ENCODE measurements around the gene IGF2BP3.
A peak's percentile ranks its signal among the peaks of the same experiment; 100 is the strongest.

The IGF2BP3 gene

DNA sequence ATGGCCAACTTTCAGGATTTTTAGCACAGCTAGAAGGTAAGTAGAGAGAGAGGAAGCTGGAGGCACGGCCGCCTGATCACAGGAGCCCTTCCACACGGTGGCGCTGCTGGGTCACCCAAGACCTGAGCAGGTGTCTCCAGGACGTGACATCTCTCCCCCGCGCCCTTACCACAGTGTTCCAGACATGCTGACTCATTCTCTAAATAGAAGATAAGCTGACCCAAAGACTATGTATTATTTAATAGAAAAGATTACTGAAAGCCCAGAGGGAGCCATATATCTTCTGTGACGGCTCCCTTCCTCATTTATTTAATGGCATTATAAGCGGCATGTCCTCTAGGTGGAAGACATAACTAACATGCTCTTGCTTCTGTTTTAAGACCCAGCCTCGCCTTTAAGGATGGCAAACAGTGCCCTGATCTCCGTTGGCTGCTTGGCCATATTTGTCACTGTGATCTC lies 197.1 kb downstream of the IGF2BP3 start (continued):
- TF ChIP-seq ZXDB (tag by site-specific recombination; IDR thresholded peaks at IDR 0.05), result peak; percentile 83
- TF ChIP-seq, protein P1, sequence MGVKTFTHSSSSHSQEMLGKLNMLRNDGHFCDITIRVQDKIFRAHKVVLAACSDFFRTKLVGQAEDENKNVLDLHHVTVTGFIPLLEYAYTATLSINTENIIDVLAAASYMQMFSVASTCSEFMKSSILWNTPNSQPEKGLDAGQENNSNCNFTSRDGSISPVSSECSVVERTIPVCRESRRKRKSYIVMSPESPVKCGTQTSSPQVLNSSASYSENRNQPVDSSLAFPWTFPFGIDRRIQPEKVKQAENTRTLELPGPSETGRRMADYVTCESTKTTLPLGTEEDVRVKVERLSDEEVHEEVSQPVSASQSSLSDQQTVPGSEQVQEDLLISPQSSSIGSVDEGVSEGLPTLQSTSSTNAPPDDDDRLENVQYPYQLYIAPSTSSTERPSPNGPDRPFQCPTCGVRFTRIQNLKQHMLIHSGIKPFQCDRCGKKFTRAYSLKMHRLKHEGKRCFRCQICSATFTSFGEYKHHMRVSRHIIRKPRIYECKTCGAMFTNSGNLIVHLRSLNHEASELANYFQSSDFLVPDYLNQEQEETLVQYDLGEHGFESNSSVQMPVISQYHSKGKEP (tag by site-specific recombination; IDR thresholded peaks at IDR 0.05), result 0 out of 2 replicates have a peak, but pooled peaks have one; percentile 47
- TF ChIP-seq ZNF19 (tag by site-specific recombination; IDR thresholded peaks at IDR 0.05; ENCODE audit: low read depth), result no peak
- TF ChIP-seq ZNF335 (tag by site-specific recombination; conservative IDR thresholded peaks at IDR 0.05), result peak; percentile 69
- TF ChIP-seq ZNF24 (tag by site-specific recombination; IDR thresholded peaks at IDR 0.05), result peak; percentile 52; the same call in 1 of the 2 replicates
- TF ChIP-seq, protein P2, sequence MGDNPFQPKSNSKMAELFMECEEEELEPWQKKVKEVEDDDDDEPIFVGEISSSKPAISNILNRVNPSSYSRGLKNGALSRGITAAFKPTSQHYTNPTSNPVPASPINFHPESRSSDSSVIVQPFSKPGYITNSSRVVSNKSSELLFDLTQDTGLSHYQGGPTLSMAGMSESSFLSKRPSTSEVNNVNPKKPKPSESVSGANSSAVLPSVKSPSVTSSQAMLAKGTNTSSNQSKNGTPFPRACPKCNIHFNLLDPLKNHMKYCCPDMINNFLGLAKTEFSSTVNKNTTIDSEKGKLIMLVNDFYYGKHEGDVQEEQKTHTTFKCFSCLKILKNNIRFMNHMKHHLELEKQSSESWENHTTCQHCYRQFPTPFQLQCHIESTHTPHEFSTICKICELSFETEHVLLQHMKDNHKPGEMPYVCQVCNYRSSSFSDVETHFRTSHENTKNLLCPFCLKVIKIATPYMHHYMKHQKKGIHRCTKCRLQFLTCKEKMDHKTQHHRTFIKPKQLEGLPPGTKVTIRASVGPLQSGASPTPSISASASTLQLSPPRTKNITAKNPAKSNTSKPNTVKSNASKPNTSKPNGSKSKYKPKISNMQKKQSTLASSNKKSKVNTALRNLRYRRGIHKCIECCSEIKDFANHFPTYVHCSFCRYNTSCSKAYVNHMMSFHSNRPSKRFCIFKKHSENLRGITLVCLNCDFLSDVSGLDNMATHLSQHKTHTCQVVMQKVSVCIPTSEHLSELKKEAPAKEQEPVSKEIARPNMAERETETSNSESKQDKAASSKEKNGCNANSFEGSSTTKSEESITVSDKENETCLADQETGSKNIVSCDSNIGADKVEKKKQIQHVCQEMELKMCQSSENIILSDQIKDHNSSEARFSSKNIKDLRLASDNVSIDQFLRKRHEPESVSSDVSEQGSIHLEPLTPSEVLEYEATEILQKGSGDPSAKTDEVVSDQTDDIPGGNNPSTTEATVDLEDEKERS (tag by site-specific recombination; IDR thresholded peaks at IDR 0.05), result no peak
- TF ChIP-seq ZFHX2 (tag by site-specific recombination; conservative IDR thresholded peaks at IDR 0.05), result no peak
- TF ChIP-seq ZFP69B (tag by site-specific recombination; IDR thresholded peaks at IDR 0.05), result peak; percentile 69
- peak; percentile 50; the same call in 1 of the 2 replicates for TF ChIP-seq ZNF391 (tag by site-specific recombination; IDR thresholded peaks at IDR 0.05; ENCODE audit: borderline replicate concordance, low read depth)
- peak; percentile 55; the same call in 1 of the 2 replicates for TF ChIP-seq ZNF2 (tag by site-specific recombination; IDR thresholded peaks at IDR 0.05)
- TF ChIP-seq ZNF596 (tag by site-specific recombination; IDR thresholded peaks at IDR 0.05), result peak; percentile 56; the same call in 1 of the 2 replicates
- TF ChIP-seq ZNF654 (tag by site-specific recombination; IDR thresholded peaks at IDR 0.05; ENCODE audit: low read depth), result peak; percentile 88

DNA sequence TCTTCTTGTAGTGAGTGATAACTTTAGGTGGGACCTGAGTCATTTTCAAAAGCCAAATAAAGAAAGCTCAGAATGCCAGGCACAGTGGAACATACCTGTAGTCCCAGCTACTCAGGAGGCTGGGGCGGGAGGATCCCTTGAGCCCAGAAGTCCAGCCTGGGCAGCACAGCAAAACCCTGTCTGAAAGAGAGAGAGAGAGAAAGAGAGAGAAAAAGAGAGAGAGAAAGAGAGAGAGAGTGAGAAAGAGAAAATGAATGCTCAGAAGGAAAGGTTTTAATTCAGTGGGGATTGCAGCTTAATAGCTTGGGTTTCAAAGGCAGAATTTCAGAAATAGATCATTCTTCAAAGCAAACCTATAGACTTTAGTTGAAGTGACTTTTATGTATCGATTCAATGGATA lies 198.0 kb downstream of the IGF2BP3 start:
- Histone ChIP-seq H3K9me3 (ENCODE audit: control insufficient read depth, insufficient read depth, low read depth, low read length) (no peaks in the 10 kb centered on the region), H3K27ac (ENCODE audit: extremely low read depth, low read depth, low read length) (peak overlapping the region; percentile 0; the same call in 1 of the 2 replicates), H3K36me3 (ENCODE audit: control insufficient read depth in 2 of 2, insufficient read depth in 1 of 2, low read length in 2 of 2) (no peaks in the 10 kb centered on the region), H3K4me1 (ENCODE audit: control insufficient read depth, insufficient read depth, low read length) (peaks cover 12% of the 10 kb centered on the region; the same call in 1 of the 2 replicates), H3K4me3 (ENCODE audit: low read depth, low read length) (no peak overlapping the region)
- ChIA-PET CTCF (interaction anchor here (0.6 to 7.3 kb wide), 34 partner anchors 10 to 442 kb away, joined by 3 to 92 read pairs (median 4); no protein-coding TSS in a partner anchor), POLR2A (interaction anchor here (0.9 to 2.8 kb wide), 4 partner anchors 27 to 202 kb away, joined by 3 to 15 read pairs (median 5); partner anchors contain the start of gene MALSU1)
- TF ChIP-seq, protein P3, sequence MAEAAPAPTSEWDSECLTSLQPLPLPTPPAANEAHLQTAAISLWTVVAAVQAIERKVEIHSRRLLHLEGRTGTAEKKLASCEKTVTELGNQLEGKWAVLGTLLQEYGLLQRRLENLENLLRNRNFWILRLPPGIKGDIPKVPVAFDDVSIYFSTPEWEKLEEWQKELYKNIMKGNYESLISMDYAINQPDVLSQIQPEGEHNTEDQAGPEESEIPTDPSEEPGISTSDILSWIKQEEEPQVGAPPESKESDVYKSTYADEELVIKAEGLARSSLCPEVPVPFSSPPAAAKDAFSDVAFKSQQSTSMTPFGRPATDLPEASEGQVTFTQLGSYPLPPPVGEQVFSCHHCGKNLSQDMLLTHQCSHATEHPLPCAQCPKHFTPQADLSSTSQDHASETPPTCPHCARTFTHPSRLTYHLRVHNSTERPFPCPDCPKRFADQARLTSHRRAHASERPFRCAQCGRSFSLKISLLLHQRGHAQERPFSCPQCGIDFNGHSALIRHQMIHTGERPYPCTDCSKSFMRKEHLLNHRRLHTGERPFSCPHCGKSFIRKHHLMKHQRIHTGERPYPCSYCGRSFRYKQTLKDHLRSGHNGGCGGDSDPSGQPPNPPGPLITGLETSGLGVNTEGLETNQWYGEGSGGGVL (tag by site-specific recombination; IDR thresholded peaks at IDR 0.05), result no peak
- TF ChIP-seq PRDM1 (tag by site-specific recombination; IDR thresholded peaks at IDR 0.05) (peak; percentile 82), ZNF596 (tag by site-specific recombination; IDR thresholded peaks at IDR 0.05) (peak; percentile 95)

DNA sequence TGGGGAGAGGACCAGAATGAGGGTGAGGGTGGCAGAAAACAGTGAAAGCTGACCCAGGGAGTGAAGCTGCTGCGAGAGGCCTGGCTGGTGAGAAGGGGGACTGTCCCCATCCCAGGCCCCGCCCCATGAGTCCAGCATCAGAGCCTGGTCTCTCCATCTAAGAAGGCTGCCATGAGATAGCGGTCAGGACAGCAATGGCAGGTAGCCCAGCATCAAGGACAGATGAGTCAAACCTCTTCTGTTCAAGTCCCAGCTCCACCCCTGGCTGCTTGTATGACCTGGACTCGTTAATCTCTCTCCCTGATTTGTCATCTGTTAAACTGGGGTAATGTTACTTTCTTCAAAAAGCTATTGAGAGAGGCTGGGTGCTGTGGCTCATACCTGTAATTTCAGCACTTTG lies 201.5 kb downstream of the IGF2BP3 start:
- ChIA-PET CTCF (interaction anchor here (0.5 to 7.3 kb wide), 5 partner anchors 7 to 218 kb away, joined by 3 to 92 read pairs (median 3); no protein-coding TSS in a partner anchor), POLR2A (no interaction called here)
- H3K27ac ChIP-seq (ENCODE audit: extremely low read depth, low read depth, low read length), result no peak overlapping the region
- H3K9me3 ChIP-seq (ENCODE audit: control insufficient read depth, insufficient read depth, low read depth, low read length), result no peaks in the 10 kb centered on the region
- H3K36me3 ChIP-seq (ENCODE audit: control insufficient read depth in 2 of 2, insufficient read depth in 1 of 2, low read length in 2 of 2), result no peaks in the 10 kb centered on the region; a peak in 1 of 3 replicates
- H3K4me1 ChIP-seq (ENCODE audit: control insufficient read depth, insufficient read depth, low read length), result peaks cover 3% of the 10 kb centered on the region; the same call in 1 of the 2 replicates
- no peak overlapping the region for H3K4me3 ChIP-seq (ENCODE audit: low read depth, low read length)
- TF ChIP-seq ZNF654 (tag by site-specific recombination; IDR thresholded peaks at IDR 0.05; ENCODE audit: low read depth), result no peak
- TF ChIP-seq ZNF37A (tag by site-specific recombination; IDR thresholded peaks at IDR 0.05), result no peak
- TF ChIP-seq ZNF157 (tag by site-specific recombination; IDR thresholded peaks at IDR 0.05), result no peak
- TF ChIP-seq, protein P4, sequence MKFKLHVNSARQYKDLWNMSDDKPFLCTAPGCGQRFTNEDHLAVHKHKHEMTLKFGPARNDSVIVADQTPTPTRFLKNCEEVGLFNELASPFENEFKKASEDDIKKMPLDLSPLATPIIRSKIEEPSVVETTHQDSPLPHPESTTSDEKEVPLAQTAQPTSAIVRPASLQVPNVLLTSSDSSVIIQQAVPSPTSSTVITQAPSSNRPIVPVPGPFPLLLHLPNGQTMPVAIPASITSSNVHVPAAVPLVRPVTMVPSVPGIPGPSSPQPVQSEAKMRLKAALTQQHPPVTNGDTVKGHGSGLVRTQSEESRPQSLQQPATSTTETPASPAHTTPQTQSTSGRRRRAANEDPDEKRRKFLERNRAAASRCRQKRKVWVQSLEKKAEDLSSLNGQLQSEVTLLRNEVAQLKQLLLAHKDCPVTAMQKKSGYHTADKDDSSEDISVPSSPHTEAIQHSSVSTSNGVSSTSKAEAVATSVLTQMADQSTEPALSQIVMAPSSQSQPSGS (tag by site-specific recombination; IDR thresholded peaks at IDR 0.05; ENCODE audit: low read depth), result no peak
- TF ChIP-seq MEIS1 (CRISPR knock-in tag; IDR thresholded peaks at IDR 0.05; ENCODE audit: borderline replicate concordance), result no peak
- TF ChIP-seq SP7 (tag by site-specific recombination; IDR thresholded peaks at IDR 0.05), result no peak
- TF ChIP-seq ZNF121 (tag by site-specific recombination; IDR thresholded peaks at IDR 0.05), result no peak
- no peak for TF ChIP-seq ZNF2 (tag by site-specific recombination; IDR thresholded peaks at IDR 0.05)
- TF ChIP-seq, protein P5, sequence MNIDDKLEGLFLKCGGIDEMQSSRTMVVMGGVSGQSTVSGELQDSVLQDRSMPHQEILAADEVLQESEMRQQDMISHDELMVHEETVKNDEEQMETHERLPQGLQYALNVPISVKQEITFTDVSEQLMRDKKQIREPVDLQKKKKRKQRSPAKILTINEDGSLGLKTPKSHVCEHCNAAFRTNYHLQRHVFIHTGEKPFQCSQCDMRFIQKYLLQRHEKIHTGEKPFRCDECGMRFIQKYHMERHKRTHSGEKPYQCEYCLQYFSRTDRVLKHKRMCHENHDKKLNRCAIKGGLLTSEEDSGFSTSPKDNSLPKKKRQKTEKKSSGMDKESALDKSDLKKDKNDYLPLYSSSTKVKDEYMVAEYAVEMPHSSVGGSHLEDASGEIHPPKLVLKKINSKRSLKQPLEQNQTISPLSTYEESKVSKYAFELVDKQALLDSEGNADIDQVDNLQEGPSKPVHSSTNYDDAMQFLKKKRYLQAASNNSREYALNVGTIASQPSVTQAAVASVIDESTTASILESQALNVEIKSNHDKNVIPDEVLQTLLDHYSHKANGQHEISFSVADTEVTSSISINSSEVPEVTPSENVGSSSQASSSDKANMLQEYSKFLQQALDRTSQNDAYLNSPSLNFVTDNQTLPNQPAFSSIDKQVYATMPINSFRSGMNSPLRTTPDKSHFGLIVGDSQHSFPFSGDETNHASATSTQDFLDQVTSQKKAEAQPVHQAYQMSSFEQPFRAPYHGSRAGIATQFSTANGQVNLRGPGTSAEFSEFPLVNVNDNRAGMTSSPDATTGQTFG (tag by site-specific recombination; IDR thresholded peaks at IDR 0.05; ENCODE audit: borderline replicate concordance), result no peak
- TF ChIP-seq ZNF530 (tag by site-specific recombination; IDR thresholded peaks at IDR 0.05; ENCODE audit: low read depth), result no peak

All from HEK293 (cell line).